Amniotic epithelial cell (primary cell): ENCODE data around the gene PID1.

Experiments used
- DNase-seq: peaks from one replicate; pipeline ENCODE4 v3.0.0-alpha.2; 2010; ENCODE audit warnings: low read depth

Gene PID1, protein sequence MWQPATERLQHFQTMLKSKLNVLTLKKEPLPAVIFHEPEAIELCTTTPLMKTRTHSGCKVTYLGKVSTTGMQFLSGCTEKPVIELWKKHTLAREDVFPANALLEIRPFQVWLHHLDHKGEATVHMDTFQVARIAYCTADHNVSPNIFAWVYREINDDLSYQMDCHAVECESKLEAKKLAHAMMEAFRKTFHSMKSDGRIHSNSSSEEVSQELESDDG

GRCh38 chr2:229270551-229271410 lies at the start of gene PID1:
Gene PID1 (minus strand): TSS chr2:229271287. CDS start chr2:229271043, 244 bp downstream.
- peak; percentile 56 for DNase-seq

GRCh38 chr2:229319558-229319957 lies 48.5 kb upstream of the PID1 start:
- DNase-seq, result no peak

- DNase-seq, result no peak
Observed at GRCh38 chr2:229314117-229314516, 43.0 kb upstream of the PID1 start.

DNA sequence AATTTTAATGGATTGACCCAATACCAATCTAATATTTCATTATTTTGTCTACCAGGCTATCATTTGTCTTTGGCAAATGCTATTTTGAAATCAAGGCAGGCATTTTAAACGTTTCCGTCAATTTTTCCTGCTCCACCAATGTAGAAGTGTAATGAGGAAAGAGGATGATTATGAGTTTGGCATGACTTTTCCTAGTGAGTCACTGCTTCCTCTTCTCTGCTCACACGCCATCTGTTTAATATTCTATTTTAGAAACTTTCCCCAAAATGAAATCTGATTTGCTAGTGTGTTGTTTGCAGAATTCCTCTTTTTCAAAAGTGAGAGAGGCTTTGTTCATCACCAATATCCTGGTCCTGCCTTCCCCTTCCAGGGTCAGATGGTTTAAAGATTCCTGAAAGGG lies 42.5 kb upstream of the PID1 start:
- DNase-seq, result peak; percentile 10

GRCh38 chr2:229301237-229301636 lies 30.1 kb upstream of the PID1 start:
- no peak for DNase-seq

DNA sequence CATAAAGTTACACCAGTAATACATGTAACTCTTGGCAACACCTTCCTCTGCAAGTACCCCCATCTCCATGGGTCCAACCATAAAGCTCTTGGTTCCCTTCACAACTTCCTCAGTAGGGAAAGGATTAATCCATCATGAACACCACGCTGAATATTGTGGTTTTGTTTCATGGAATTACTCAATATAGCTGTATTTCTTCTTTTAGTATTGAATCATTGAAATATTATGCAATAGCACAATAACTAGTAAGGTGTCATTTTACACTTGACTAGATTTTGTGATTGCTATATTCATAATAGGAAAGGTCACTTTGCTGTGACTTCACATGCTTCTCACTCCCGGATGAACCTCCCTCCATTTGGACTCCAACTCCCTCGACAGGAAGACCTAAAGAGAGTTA lies 29.7 kb upstream of the PID1 start:
- peak; percentile 75 for DNase-seq

- DNase-seq, result no peak
Observed at GRCh38 chr2:229300371-229300770, 29.3 kb upstream of the PID1 start.

DNA sequence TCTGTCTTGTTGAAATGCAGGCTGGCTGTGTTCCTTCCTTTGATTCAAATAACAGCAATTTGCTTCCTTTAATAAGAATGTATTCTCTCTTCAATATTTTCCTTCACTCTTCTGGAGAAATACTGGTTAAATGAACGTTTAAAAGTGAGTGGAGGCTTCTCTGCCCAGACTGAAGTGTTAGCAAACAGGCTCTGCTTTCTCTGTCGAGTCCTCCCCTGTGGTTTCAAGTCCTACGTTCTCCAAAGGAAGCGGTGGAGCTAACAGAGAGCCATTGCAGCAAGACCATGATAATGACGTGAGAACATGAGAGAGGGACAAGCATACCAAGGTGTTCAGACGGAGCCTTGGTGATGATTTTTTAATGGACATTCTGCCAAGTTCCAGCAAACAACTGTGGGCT lies 26.2 kb upstream of the PID1 start:
- no peak for DNase-seq

- DNase-seq, result no peak
Observed at GRCh38 chr2:229296536-229296935, 25.4 kb upstream of the PID1 start.

DNA sequence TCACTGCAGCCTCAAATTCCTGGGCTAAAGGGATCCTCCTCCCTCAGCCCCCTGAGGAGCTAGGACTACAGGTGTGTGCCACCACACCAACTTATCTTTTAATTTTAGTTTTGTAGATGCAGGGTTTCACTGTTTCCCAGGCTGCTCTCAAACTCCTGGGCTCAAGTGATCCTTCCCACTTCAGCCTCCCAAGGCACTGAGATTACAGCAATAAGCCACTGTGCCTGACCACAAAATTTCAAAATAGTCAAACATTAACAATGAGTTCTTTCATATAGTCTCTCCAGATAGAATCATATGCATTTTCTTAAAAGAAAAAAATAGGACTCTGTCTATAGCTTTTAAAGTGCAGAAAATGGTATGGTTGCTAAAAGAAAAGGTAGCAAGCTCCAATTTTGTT lies 24.9 kb upstream of the PID1 start:
- peak; percentile 77 for DNase-seq

DNA sequence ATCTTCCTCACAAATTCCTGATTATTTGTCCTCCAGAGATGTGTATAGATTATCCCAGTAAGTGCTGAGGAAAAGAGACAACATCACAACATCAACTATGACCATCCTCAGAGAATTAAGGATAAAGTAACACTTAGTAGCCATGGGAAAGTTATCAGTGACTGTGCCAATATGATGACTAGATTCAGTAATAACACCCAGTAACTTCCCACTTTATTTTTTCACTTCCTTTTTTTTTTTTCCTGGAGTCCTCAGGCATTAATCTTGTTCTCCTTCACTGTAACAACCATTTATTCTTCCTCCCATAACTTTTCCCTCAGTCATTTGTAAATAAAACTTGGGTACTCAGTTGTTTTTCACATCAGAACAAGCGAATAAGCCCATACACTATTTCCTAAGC lies 16.7 kb upstream of the PID1 start:
- DNase-seq, result no peak

- peak; percentile 100 for DNase-seq
Observed at GRCh38 chr2:229282758-229283546, 11.9 kb upstream of the PID1 start.

DNA sequence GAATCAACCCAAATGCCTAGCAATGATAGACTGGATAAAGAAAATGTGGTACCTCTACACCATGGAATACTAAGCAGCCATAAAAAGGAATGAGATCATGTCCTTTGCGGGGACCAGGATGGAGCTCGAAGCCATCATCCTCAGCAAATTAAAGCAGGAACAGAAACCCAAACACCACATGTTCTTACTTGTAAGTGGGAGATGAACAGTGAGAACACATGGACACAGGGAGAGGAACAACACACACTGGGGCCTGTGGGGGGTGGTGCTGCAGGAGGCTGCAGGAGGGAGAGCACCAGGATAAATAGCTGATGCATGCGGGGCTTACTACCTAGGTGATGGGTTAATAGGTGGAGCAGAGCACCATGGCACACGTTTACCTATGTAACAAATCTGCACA lies 8.4 kb upstream of the PID1 start:
- no peak for DNase-seq

DNA sequence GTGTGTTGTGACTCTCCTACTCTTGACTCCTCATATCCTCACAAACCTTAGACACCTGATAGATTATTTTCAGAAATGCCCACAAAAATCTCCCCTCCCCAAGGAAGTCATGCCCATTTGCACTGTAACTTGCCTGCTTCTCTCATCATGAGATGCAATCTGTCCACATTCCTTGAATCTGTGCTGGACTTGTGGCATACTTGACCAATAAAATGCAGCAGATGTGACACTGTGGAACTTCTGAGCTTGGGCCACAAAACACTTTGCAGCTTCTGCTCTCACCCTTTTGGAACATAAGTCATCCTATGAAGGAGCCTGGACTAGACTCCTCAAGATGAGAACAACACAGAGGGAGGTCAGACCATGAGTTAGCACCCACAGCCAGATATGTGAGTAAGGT lies 4.4 kb upstream of the PID1 start:
- no peak for DNase-seq

- DNase-seq, result peak; percentile 76
Observed at GRCh38 chr2:229273723-229274338, 2.7 kb upstream of the PID1 start.

DNA sequence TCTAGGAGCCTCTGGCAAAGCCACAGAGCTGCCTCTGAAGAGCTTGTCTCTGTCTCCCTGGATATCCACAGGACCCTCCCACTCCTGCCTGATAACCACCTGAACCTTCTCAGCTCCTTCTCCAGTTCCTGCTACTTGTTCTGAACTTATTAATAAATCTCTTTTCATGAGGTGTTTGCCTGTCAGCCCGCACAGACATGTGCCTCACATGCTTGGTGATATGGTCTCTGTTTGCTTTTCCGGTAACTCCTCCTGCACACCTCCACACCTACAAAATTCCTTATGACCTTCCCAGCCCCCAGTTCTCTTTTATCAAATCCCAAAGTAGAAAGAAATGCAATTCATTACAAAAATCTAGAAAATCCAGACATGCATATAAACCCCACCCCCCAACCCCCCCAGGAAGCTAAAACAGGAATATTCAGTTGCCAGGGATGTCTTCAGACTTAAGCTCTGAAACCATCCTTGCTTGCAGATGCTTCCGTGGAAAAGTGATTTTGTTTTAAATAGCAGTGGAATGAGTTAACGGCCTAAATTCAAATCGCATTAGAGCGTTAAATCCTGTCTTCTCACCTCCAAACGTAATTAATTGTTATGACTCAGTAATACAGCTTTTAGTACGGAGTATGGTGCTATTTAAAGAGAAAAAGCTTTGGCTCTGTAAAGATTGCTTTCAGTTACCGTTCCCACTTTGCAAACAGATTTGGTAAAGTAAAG lies 2.1 kb upstream of the PID1 start:
- no peak for DNase-seq

DNA sequence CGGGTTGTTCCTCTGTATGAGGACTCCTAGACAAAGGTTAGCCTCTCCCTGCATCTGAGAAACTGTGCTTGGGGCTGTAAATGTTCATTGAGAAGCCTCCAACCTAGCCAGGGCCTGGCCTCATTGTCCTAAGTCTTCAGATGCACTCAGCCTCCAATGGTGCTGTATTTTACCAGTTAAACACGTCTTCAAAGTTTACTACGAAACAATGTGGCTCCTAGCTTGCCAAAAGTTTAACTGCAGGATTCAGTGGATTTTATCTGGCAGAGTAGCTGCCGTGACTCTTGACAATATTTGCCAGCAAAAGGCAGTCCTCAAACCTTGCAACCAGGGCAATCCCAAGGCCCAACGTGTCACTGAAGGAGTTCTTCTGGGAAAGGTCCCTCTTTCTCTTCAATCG lies 1.1 kb downstream of the PID1 start:
- DNase-seq, result no peak

GRCh38 chr2:229269146-229269545 lies 1.9 kb downstream of the PID1 start:
- DNase-seq, result no peak

DNA sequence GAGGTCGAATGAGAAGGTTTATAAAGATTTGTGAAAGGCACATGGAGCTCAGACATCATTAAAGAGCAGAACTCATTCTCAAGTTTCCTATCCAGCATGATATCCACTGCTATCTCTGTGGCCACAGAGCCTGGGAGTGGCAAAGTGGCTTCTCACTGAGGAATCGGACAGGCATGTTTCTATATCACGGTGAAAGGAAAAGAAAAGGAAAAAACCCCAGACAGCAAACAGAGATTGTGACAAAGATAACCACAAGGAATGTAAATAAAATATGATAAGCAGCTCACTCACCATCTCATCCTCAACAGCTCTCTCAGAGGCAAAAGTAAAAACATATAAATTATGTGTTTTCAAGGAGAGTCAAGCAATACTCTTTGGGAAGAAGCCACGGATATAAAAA lies 2.5 kb downstream of the PID1 start:
- DNase-seq, result peak; percentile 80

- DNase-seq, result no peak
Observed at GRCh38 chr2:229267080-229267479, 4.0 kb downstream of the PID1 start.

DNA sequence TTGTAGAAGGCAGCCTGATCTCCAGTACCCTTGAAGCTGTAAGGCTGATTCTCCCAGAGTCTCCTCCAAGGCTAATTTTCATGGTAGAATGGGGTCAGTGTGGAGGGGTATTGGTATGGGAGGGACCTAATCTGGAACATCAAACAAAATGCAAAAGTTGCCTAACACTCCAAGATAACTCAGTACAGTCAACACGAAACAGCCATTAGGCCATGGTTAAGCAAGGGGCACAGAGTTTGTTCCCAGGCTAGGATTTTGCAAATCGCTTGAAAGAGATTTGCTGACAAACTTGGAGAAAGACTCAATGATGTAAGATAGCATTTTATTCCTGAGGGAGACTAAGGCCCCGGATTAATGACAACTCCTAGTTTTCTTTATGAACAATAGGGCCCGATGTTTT lies 5.4 kb downstream of the PID1 start:
- peak; percentile 82 for DNase-seq

GRCh38 chr2:229261599-229261998 lies 9.5 kb downstream of the PID1 start:
- no peak for DNase-seq
